HTR-8/SVneo (cell line): ENCODE data around the gene RPP25L.
A peak's percentile ranks its signal among the peaks of the same experiment; 100 is the strongest.

Experiments used
- DNase-seq: peaks from one replicate; pipeline ENCODE4 v3.0.0; 2011; ENCODE audit warnings: low spot score, mixed read lengths; ENCODE audit not compliant: insufficient read length
- FAIRE-seq: peaks from 2 replicates; lab custom pipeline; 2011; peaks lifted over from hg19 to GRCh38; lab: Jason Lieb, UNC

The RPP25L gene

DNA sequence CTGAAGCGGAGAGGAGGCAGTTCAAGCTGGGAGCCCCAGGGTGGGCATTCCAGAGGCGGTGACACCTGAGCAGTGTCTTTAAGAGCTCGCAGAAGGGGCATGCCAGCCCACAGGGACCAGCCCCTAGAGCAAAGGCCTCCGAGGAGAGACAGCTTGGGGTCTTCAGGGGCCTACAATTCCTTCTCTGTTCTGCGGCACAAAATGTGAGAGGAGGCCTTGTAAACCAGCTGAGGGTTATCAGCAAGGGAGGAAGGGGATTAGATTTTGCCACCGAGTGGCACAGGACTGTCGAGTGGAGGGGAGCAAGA lies 26.2 kb upstream of the RPP25L start:
- DNase-seq (no peak), FAIRE-seq (no peak)

DNA sequence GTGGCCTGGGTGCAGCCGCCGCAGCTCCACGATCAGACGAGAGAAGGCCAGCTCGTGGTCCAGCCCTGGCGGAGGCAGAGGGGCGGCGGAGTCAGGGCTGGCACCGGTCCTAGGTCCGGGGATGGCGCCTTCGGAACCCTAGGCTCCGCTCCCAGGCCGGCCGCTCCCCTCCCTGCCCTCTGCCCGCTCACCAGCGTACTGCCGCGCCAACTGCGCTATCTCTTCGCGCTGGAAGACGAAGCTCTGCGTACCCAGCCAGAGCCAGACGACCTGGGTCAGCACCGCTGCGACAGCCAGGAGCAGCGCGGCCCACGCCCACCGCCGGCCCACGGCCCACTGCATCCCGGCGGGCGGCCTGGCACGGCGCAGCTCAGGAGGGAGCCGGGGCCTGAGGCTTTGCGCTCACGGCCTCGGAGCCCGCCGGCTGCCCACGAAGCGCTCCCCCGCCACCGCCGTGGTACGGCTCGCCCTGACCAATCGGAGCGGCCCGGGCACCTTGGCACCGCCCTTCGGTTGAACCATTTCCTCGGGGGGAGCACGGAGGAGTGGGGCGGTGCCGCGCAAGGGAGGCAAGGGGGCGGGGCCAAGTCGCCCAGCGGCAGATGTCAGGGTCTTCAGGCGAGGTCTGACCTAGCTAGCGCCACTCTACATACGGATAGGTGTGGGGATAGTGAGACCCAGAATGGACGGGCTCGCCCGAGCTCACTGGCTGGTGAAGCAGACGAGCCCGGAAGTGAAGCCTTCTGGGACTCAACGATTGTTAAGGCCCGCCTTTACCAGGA lies 25.6 kb upstream of the RPP25L start, which contains the start of gene SIGMAR1:
Gene SIGMAR1 (minus strand): TSS at position 432 of the 782 bp plus-strand sequence. CDS start 90 bp downstream, at position 342.
- peak; percentile 74 for DNase-seq
- FAIRE-seq, result no peak

DNA sequence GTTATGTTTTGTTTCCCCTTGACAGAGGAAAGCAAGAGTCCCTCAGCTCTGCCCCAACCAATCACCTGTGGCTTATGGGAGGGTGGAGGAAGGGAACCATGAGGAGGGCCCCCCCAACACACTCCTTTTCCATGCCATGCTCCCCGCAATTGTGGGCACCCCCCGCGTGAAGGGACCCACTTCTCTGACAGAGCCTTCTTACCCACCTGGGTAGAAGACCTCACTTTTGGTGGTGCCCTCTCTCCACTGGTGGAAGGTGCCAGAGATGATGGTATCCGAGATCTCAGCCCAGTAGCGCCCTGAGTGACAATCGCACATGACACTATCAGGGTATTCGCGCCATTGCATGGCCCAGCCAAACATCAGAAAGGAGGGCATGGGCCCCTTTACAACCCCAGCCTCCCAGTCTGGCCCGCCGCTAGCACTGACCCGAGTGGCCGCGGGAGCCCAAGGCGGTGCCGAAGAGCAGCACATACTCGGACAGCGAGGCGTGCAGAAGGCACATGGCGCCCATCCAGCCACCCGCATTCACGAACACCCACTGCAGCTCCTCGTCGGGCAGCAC lies 25.0 kb upstream of the RPP25L start:
- no peak for FAIRE-seq

DNA sequence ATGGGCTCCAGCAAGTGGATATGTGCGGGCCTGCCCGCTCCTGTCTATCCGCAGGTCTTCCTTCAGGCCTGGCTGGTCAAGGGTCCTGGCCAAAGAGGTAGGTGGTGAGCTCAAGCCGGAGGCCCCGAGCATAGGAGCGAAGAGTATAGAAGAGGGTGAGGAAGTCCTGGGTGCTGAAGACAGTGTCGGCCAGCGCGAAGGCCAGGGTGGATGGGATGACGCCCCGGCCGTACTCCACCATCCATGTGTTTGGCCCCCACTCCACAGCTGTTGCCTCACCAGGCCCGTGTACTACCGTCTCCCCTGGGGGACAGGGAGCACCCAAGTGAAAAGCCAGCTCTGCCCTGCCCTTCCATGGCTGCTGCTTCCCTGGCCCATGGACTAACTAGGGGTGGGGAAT lies 23.7 kb upstream of the RPP25L start:
- FAIRE-seq (no peak), DNase-seq (no peak)

More for the DNA sequence above, 25.0 kb upstream of the RPP25L start:
- no peak for DNase-seq

DNA sequence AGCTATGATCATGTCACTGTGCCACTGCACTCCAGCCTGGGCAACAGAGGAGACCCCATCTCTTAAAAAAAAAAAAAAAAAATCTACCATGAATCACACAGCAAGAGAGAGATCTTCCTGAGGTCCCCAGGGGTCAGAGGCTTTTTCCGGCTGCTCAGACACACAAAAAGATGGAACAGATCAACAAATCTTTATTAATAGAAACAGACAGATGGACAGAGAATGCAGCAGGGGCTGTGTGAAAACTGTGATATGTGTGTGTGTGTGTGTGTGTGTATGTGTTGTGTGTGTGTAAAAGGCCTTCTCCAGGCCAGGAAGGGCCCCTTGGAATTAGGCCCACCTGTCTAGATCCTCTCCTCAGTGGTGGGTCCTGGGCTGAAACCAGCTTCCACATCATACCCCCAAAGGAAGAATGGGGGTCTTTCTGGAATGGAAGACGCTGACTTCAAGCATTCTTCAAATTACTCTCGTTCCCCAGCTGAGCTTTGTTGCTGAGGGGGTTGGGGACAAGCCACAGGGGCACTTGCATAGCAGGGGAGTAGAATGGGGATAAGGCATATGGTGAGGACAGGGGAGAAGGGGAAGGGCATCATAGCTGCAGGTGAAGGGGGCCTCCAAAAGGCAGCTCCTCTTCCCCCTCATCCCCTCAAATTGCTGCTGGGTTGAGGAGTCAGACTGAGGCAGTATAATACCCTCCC lies 22.8 kb upstream of the RPP25L start:
- FAIRE-seq, result no peak
- no peak for DNase-seq

DNA sequence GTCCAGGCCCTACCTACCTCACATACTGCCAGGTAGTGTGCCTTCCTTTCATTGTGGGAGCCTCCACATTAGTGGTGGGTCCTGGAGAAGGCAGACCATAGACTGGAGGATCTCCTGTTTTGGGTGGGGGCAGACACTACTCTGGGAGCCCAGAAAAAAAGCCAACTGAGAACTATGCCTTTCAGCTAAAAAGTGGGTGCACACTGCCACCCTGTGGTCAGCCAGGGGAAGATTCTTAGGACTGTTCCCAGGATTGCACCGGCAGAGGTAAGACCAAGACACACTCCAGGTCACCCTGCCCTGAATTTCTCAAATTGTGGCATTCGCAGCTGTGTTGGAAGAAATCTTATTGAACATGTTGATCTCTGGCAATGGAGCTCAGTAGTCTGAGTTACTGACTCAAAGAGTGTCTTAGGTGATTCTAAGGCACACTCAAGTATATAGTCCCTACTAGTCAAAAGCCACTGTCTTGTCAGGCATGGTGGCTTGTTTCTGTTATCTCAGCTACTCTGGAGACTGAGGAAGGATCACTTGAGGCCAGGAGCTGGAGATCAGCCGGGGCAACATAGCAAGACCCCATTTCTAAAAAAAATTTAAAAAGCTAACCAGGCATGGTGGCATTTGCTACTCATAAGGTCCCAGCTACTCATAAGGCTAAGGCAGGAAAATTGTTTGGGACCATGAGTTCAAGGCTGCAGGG lies 22.1 kb upstream of the RPP25L start:
- no peak for FAIRE-seq
- no peak for DNase-seq

DNA sequence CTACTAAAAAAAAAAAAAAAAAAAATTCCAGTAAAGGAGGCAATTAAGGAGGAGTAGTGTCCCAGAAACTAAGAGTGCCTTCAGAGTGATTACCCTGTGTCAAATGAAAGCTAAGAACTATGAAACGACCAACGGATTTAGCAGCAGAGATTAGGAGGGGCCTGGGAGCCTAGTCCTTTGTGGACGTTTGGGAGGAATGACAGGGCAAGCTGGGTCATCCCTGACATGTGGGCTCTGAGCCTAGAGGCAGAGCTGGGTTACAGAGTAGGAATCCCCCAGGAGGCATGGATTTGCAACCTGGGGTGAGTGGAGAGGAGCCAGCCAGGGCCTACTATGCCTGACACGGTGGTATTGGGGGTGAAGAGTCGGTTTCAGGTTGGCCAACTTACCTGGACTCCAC lies 21.3 kb upstream of the RPP25L start:
- no peak for DNase-seq
- FAIRE-seq, result no peak

DNA sequence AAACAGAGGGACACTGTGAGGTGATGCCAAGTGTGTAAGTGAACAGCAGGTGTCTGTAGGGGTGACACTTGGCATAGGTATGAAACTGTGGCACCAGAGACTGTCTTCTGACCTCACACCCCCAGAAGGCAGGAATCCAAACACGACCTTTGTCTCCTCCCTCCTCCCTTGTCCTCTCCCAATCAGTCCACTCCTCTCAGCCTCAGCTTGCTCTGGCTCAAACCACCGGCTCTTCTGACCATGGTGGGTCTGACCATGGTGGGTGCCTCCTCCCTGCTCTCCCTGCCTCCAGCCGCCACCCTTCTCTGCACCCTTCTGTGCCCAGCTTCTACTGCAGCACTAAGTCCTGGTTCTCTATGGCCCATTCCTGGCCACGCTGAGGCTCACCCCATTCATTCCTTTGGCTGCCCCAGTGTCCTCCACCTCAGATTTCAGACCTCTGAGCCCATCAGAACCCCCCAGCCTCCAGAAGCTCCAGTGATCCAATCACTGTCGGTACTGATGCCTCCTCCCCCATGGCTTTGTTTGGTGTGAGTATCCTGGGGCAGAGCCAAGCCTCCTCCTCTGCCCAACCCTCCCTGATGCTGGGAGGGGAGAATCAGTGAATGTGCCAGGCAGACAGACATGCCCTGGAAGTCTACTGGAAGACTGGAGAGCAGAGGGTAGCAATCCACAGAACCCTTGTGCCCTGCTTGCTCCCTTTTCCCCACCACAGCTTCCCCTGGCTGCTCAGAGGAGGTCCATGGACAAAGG lies 18.7 kb upstream of the RPP25L start:
- no peak for FAIRE-seq
- no peak for DNase-seq

DNA sequence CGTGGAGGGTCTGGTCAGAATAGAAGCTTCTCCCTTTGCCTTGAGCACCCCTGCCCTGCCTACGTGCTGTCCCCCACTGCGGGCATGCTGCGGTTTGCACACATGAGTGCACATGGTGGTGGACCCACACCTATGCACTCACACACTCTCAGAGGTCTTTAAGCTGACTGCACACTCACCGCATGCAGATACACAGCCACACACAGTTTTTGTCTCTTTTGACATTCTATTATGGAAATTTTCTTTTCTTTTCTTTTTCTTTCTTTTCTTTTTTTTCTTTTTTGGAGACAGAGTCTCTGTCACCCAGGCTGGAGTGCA lies 17.6 kb upstream of the RPP25L start:
- DNase-seq (no peak), FAIRE-seq (no peak)

DNA sequence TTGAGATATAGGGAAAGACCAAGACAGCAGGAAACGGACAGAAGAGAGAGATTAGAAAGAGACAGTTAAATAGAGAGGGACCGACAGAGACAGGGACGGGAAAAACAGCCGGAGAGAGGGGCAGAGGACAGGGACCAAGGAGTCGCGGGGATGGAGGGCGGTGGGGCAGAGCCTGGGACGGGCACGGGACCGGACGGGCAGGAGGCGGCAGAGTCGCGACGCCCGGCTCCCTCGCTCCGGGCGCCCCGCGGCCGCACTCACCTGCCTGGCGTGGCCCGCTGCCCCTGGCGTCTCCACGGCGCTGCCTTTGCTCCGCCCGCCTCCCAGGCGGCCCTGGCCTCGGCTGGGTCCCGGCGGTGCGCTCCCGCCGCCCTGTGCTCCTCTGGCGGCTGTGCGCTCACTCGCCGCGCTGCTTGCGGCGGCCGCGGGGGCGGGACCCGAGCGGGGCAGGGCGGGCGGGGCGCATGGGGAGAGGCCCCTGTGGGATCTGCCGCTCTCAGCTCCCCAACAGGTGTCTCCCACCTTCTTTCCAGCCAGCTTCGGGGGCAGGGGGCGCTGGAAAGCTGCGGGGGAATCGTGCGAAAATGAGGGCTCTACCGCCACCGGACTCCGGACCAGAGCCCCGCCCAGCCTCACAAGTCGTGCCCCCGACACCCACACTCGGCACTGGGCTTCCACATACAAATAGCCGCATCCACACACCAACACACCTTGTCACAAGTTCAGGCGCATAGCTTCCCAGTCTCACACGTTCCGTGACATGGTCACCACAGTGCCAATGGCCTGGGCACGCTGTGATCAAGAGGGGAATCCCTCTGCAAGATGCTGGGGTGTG lies 17.0 kb upstream of the RPP25L start, which contains the start of gene ARID3C:
Gene ARID3C (minus strand): TSS at position 411 of the 835 bp plus-strand sequence. CDS start 1,052 bp downstream, outside the sequence.
- DNase-seq, result no peak
- FAIRE-seq, result peak; percentile 49

DNA sequence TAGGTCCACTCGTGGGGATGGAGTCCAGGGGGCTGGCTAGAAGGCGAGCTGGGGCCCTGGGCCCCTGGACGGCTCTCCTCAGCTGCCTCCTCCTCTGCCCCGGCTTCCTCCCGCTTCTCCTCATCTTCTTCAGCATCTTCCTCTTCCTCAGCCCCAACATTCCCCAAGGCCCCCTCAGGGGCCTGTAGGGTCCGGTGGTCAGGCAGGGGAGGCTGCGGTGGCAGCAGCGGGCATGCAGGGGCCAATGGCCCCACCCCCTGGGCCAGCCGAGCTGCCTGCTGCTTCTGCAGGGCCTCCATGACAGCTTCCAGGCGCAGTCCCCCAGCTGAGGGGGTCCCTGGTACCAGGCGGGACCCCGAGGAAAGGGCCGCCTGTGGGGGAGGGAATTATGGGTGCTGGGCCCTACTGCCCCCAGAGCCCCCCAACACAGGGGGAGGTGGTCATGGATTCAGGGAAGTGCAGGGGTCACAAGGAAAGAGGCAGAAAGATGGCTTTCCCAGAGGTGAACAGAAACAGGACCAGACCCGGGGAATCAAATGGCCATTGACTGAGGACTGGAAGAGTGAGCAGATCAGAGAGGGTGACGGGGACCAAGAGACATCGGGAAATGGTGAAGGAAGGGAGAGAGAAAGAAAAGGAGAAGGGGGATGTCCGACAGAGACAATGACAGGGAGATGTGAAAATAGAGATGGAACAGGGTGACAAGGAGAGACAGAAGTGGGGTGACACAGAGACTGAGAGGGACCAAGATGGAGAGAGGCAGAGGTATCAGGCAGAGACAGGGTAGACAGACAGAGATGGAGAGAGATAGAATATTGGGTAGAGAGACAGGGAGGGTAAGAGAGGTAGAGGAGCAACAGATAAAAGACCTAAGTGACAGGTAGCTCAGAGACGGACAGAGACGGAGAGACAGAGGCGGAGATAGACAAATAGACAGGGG lies 16.1 kb upstream of the RPP25L start:
- no peak for DNase-seq
- no peak for FAIRE-seq

DNA sequence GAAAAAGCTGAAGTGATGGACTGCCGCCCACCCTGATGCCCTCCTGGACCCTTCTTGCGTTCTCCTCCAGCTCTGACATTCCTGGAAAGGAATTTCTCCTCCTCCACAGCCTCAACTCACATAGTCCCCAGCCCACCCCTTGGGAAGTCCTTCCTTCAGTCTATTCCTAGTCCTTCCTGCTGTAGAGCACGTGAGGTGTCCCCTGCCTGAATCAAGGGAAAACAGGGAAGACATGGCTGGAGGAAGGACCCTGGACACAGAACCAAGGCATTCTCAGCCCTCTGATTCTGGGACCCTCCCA lies 13.2 kb upstream of the RPP25L start:
- FAIRE-seq (no peak), DNase-seq (no peak)

DNA sequence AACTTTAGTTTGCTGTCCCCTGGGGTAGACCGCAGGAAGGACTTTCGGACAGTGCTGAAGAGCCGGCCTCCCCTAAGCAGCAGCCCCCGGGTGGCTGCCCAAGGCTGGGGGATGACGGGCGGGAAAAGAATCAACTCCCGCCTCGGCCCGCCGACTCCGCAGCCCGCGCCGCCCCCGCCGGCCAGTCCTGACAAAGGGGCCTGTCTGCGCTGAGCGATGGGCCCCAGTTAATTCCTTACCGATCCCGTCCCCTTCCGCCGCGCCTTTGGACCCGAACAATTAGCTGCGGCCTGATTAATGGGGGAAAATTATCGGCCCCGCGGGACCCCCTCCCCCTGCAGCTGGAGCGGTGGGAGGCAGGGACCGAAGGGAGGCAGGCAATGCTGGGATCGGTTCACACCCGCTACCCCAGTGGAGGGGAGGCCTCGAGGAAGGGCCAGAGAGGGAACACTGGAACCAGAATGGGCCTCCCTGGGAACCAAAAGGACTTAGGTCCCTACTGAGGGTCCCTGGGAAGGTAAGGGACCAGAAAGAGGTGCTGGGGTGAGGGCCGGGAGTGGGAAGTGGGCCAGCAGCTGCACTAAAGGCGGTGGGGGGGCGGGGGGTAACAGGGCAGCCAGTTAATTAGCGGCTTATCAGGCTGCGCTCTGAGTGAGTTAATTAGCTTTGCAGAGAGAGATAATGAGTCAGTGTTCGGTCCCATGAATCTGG lies 12.7 kb upstream of the RPP25L start:
- FAIRE-seq (no peak), DNase-seq (no peak)

DNA sequence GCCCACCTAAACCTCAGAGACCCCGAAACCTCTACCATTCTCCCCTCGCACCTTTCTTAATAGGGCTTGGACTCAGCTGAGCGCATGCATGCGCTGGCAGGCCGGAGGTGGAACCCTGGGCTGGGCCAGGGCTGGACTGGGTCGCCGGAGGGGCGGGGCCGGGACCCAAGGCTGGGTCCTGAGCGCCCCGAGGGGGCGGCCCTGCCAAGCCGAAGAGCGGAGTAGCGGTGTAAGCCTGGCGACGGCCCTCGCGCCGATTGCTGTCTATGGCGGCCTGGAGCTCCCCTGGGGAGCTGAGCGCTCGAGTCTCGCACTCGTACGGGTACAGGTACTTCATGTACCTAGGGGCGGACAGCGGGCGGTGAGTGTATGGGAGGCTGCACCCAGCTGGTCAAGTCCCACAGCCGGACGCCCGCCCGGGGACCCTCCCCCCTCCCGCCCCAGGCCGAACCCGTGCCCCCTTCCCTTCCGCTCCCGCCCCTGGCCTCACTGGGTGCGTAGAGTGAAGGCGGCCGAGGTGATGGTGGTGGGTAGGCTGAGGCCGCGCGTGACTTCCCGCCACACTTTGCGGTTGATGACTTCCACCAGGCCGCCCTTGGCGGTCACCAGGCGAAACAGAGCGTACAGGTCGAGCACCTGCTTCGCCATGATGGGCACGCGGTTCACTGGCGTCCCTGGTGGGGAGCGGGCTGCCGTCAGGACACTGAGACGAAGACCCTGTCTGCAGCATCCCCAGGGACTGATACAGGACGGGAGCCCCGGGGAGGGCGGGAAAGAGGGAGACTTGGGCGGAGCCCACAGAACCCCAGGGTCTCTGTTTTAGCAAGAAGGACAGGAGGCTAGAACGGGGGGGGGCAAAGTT lies 11.7 kb upstream of the RPP25L start:
- no peak for FAIRE-seq
- DNase-seq, result no peak

DNA sequence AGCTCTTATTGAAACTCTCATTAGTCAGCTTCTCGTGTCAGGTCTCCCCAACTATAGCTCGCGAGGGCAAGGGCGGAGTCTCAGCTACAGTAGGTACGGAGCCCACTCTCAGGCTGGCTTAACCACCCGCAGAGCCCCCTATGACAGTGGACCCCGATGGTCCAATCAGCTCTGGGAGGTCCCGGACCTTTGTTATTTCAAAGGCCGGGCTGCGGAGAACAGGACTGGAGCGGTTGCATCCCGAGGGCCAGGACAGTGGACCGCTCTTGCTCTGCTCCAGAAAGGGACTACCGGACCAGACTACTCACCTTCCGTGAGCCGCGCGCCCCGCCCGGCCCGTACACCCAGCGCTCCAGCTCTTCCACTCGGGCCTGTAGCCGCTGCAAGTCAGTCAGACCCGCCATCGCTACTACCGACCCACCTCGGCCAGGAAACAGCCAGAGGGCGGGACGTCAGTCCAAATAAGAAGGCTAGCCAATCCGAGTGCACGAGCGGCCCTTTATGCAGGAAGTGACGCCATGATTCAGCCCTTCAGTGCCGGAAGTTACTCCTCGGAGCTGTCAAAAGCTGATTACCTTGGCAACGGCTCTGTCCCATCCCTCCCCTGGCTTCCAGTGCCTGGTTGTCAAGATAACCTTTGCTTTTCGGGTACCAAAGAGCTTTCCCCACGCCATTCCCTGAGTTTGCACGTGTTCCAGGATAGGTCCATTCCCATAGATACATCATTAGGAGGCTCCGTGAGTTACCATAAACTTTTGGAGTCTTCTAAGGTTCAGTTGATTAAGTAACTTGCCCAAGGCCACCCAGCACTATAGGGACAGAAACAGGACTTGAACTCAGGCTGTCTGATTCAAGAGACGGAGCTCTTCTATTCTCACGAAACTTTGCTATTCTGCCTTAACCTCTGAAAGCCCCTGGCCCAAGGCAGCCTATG lies 8.4 kb upstream of the RPP25L start, which contains the start of gene DCTN3:
Gene DCTN3 (minus strand): TSS at position 435 of the 934 bp plus-strand sequence. CDS start 31 bp downstream, at position 404.
- DNase-seq (peak; percentile 91), FAIRE-seq (no peak)

DNA sequence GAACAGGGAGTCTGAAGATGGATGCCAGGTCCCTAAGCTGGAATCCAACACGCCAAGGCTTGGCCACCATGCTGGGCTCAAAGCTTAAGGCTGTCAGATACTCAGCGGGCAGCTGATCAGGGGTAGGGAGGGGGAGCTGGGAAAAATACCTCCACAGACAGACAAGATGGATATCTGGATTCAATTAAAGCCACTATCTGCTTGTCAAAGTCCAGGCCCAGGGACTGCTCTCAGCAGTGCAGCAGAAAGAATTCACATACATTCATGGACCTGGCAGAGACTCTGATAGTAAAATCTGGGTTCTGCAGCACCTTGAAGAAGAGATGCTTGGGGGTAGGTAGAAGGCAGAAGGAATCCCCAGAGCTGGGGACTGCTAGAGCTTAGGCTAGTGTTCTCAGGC lies 3.2 kb upstream of the RPP25L start:
- DNase-seq (no peak), FAIRE-seq (no peak)
